Measurements from ENCODE around the gene MED15. TPM values are rescaled to one million over a fixed set of nuclear protein-coding genes. Genes with fewer than 3 reads are reported as not detected.

Gene MED15
- total RNA-seq, 4 donors from 2014 or later: 34.0 to 54.1 (median 38.9) TPM

DNA sequence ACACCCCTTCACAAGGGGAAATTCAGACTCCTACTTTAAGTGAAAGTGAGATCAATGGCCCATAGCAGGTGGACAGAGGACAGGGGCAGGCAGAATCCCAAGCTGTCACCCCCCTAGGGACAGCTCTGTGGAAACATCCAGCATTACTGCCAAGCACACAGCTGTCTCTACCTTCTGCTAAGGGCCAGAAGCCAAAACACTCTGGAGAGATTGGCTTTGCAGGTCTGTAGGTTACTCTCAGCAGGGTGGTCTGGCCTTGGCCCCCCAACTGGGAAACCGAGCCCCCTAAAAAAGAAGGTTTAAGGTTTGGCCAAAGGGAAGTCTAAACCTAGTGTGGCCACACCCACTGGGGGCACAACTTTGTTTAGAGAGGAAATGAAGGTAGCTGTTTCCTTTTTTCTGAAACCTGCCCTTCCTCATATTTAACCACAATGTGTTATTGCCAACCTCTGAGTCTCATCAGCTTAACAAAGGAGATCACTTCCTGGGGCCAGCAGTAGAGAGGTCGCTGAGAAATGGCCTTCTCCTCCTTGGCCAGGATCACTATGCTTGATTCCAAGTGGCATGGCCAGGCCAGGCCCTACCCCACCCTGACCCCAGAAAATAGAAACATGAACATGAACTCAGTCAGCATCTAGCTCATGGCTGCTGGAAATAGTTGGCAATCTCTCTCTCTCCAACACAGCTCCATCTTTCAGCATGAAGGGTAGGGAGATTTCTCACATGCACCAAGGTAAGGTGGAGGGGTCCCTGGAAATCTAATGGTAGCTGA is 43.9 kb upstream of the MED15 start:
- no peak for DNase-seq (ENCODE audit: extremely low spot score)
- Histone ChIP-seq H3K36me3 (peaks cover 9 to 52% (median 33%) of the 10 kb centered on the region in 4 donors), H3K27me3 (no peaks in the 10 kb centered on the region), H3K4me3 (no peak overlapping the region), H3K27ac (replicated peaks in 1 of 4) (peak overlapping the region in 1 of 4 donors; percentile 14), H3K4me1 (peaks cover 9 to 21% (median 17%) of the 10 kb centered on the region in 4 donors), H3K9me3 (no peaks in the 10 kb centered on the region)
- TF ChIP-seq, protein P1, sequence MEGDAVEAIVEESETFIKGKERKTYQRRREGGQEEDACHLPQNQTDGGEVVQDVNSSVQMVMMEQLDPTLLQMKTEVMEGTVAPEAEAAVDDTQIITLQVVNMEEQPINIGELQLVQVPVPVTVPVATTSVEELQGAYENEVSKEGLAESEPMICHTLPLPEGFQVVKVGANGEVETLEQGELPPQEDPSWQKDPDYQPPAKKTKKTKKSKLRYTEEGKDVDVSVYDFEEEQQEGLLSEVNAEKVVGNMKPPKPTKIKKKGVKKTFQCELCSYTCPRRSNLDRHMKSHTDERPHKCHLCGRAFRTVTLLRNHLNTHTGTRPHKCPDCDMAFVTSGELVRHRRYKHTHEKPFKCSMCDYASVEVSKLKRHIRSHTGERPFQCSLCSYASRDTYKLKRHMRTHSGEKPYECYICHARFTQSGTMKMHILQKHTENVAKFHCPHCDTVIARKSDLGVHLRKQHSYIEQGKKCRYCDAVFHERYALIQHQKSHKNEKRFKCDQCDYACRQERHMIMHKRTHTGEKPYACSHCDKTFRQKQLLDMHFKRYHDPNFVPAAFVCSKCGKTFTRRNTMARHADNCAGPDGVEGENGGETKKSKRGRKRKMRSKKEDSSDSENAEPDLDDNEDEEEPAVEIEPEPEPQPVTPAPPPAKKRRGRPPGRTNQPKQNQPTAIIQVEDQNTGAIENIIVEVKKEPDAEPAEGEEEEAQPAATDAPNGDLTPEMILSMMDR (IDR thresholded peaks at IDR 0.05): no peak
- no peak for TF ChIP-seq POLR2AphosphoS5 (IDR thresholded peaks at IDR 0.05)
- no peak for TF ChIP-seq EP300 (IDR thresholded peaks at IDR 0.05)
- no peak for TF ChIP-seq POLR2A (IDR thresholded peaks at IDR 0.05; ENCODE audit: low read depth)
- intact Hi-C loops (cut with DNase I): no loop called here
- WGBS: 55% methylated on average over 1 of the region's 2 CpGs

DNA sequence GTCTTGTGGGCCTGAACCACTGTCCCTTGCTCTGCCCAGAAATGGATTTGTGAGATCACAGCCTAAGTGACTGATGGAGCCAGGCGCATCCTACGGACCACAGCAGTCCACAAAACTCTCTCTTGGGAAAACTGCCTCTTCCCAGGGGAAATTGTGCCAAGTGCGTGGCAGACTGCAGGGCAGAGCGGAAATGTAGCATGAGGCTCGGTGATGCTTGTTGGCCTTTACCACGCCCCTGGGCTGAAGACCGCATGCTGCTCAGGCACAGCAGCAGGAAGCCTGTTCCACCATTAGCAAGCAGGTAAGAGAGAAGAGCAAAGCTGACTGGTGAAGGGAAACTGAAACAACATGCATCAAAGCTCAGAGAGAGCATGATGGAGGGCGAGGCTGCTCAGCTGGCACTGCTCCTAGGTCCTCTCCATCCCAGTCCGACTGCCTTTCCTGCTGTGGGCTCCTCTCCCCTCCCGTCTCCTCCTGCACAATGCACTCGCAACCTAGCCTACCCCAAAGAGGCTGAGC is 43.3 kb upstream of the MED15 start:
- 85% methylated on average over 10 of the region's 11 CpGs for WGBS
- H3K36me3 ChIP-seq: peaks cover 9 to 52% (median 32%) of the 10 kb centered on the region in 4 donors
- H3K27me3 ChIP-seq: no peaks in the 10 kb centered on the region

DNA sequence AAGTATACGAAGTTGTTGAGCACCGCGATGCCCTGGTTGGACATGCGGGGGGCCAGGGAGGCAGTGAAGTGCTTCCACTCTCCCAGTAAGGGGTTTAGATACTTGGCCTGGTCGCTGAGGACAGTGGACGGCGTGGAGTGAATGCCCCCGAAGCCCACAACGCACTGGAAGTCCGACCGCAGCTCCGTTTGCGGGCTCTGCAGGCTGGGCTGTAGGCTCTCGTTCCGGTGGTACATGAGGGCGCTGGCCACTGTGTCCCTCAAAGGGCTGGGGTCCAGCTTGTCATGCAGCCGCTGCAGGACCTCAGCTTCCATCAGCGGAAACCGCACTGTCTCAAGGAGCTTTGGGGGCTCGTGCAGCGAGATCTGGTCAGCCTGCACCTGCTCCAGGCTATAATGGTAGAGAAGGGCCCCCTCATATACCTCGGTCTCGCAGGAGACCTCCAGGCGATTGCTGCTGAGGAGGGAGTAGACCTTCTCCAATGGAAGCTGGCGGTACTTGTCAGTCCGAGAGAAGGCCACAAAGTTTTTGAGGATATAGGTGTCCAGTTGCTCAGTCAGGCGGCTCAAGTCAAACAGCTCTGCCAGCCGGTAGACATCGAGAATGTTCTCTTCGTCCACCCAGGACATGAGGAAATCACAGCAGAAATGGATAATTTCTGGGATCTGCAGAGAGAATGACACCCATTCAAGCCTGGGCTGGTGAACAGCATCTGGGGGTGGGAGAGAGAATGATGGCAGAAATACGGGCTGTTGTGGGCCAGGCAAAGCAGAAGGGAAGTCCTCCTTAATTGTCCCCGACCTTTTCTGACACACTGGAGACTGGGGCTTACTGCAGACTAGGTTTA is 42.3 kb upstream of the MED15 start:
- DNase-seq (ENCODE audit: extremely low spot score): no peak
- intact Hi-C loops (cut with DNase I): no loop called here
- TF ChIP-seq POLR2A (IDR thresholded peaks at IDR 0.05; ENCODE audit: low read depth) (no peak), EP300 (IDR thresholded peaks at IDR 0.05) (no peak), POLR2AphosphoS5 (IDR thresholded peaks at IDR 0.05) (no peak)
- TF ChIP-seq, protein P1 (IDR thresholded peaks at IDR 0.05): no peak
- 93% methylated on average over 15 of the region's 32 CpGs for WGBS
- Histone ChIP-seq H3K9me3 (no peaks in the 10 kb centered on the region), H3K36me3 (peaks cover 9 to 60% (median 32%) of the 10 kb centered on the region in 4 donors), H3K27me3 (no peaks in the 10 kb centered on the region), H3K4me3 (no peak overlapping the region), H3K27ac (replicated peaks in 1 of 4) (no peak overlapping the region), H3K4me1 (peaks cover 9 to 17% (median 17%) of the 10 kb centered on the region in 4 donors)

More for the DNA sequence above, 43.3 kb upstream of the MED15 start:
- Histone ChIP-seq H3K27ac (replicated peaks in 1 of 4) (peak overlapping the region in 1 of 4 donors; percentile 14), H3K4me1 (peaks cover 9 to 17% (median 17%) of the 10 kb centered on the region in 4 donors), H3K9me3 (no peaks in the 10 kb centered on the region), H3K4me3 (no peak overlapping the region)
- TF ChIP-seq, protein P1 (IDR thresholded peaks at IDR 0.05): no peak
- TF ChIP-seq EP300 (IDR thresholded peaks at IDR 0.05) (no peak), POLR2A (IDR thresholded peaks at IDR 0.05; ENCODE audit: low read depth) (no peak), POLR2AphosphoS5 (IDR thresholded peaks at IDR 0.05) (no peak)
- no peak for DNase-seq (ENCODE audit: extremely low spot score)
- intact Hi-C loops (cut with DNase I): no loop called here

DNA sequence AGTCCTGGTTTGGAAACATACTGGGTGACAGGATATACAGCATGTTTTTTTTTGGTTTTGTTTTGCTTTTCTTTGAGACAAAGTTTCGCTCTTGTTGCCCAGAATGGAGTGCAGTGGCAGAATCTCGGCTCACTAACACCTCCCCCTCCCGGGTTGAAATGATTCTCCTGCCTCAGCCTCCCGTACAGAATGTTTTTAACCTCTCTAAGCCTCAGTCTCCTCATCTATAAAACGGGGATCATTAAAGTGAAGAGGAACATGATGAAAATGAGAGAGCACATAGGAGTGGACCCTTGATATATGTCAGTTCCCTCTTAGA is 41.7 kb upstream of the MED15 start:
- WGBS: 87% methylated on average over 5 of the region's 5 CpGs
- intact Hi-C loops (cut with DNase I): no loop called here
- Histone ChIP-seq H3K27me3 (no peaks in the 10 kb centered on the region), H3K27ac (replicated peaks in 1 of 4) (no peak overlapping the region), H3K4me1 (peaks cover 9 to 17% (median 17%) of the 10 kb centered on the region in 4 donors), H3K36me3 (peaks cover 9 to 66% (median 36%) of the 10 kb centered on the region in 4 donors), H3K4me3 (no peak overlapping the region), H3K9me3 (no peaks in the 10 kb centered on the region)
- DNase-seq (ENCODE audit: extremely low spot score): no peak
- TF ChIP-seq POLR2AphosphoS5 (IDR thresholded peaks at IDR 0.05) (no peak), POLR2A (IDR thresholded peaks at IDR 0.05; ENCODE audit: low read depth) (no peak), EP300 (IDR thresholded peaks at IDR 0.05) (no peak)
- TF ChIP-seq, protein P1 (IDR thresholded peaks at IDR 0.05): no peak

Measured in esophagus muscularis mucosa (tissue), 4 donors.